Neural progenitor cell (in vitro differentiated cells): ENCODE measurements around the gene NBAS. TPM values are rescaled to one million over a fixed set of nuclear protein-coding genes. Genes with fewer than 3 reads are reported as not detected.

Experiments used
- DNase-seq: peaks from one replicate; pipeline ENCODE4 v3.0.0-alpha.2; 2016; ENCODE audit warnings: low spot score
- H2AFZ ChIP-seq: fragments of 200-600 bp; sonication (generic); replicated peaks from 2 replicates; pipeline ENCODE4 v1.6.1; 2016; ENCODE audit warnings: antibody characterized with exemption
- H3F3A ChIP-seq: fragments of 200-600 bp; sonication (generic); 2 replicates; pipeline ENCODE4 v1.6.1; 2016; ENCODE audit warnings: antibody characterized with exemption, low read depth
- H3K27ac ChIP-seq: fragments of 200-600 bp; sonication (generic); 2 replicates; pipeline ENCODE4 v1.5.1; 2016; ENCODE audit warnings: mild to moderate bottlenecking
- H3K27me3 ChIP-seq: fragments of 200-600 bp; sonication (generic); 2 replicates; pipeline ENCODE4 v1.6.1; 2016; ENCODE audit warnings: mild to moderate bottlenecking, moderate library complexity
- H3K36me3 ChIP-seq: fragments of 200-600 bp; sonication (generic); 2 replicates; pipeline ENCODE4 v1.5.1; 2016
- H3K4me1 ChIP-seq: fragments of 200-600 bp; sonication (generic); 2 replicates; pipeline ENCODE4 v1.6.1; 2016; ENCODE audit warnings: mixed run types
- H3K4me2 ChIP-seq: fragments of 200-600 bp; sonication (generic); 2 replicates; pipeline ENCODE4 v1.6.1; 2016
- H3K4me3 ChIP-seq: fragments of 200-600 bp; sonication (generic); 2 replicates; pipeline ENCODE4 v1.5.1; 2016
- H3K79me2 ChIP-seq: fragments of 200-600 bp; sonication (generic); 2 replicates; pipeline ENCODE4 v1.6.1; 2016; ENCODE audit warnings: low read depth
- H3K9ac ChIP-seq: fragments of 200-600 bp; sonication (generic); 2 replicates; pipeline ENCODE4 v1.6.1; 2016
- H3K9me3 ChIP-seq: fragments of 200-600 bp; sonication (generic); 2 replicates; pipeline ENCODE4 v1.5.1; 2016; ENCODE audit warnings: low read depth
- H4K20me1 ChIP-seq: fragments of 200-600 bp; sonication (generic); 2 replicates; pipeline ENCODE4 v1.6.1; 2016; ENCODE audit warnings: low read depth
- H3K27ac Mint-ChIP-seq: 3 replicates; pipeline ENCODE4 v1.8.0; 2021; ENCODE audit warnings: mixed read lengths
- H3K27me3 Mint-ChIP-seq: 2 replicates; pipeline ENCODE4 v1.8.0; 2022; ENCODE audit warnings: low read depth, mild to moderate bottlenecking, inconsistent platforms, moderate library complexity, mixed read lengths; ENCODE audit not compliant: insufficient read depth
- H3K36me3 Mint-ChIP-seq: 3 replicates; pipeline ENCODE4 v1.8.0; 2021; ENCODE audit warnings: mixed read lengths
- H3K4me1 Mint-ChIP-seq: 3 replicates; pipeline ENCODE4 v1.8.0; 2021; ENCODE audit warnings: mixed read lengths
- H3K4me3 Mint-ChIP-seq: 3 replicates; pipeline ENCODE4 v1.8.0; 2021; ENCODE audit warnings: mild to moderate bottlenecking, moderate library complexity, mixed read lengths
- H3K9me3 Mint-ChIP-seq: 3 replicates; pipeline ENCODE4 v1.8.0; 2020; ENCODE audit warnings: mixed read lengths
- EZH2 ChIP-seq: fragments of 200-600 bp; sonication (generic); IDR thresholded peaks from 2 replicates; pipeline ENCODE4 v1.6.1; 2017; ENCODE audit warnings: antibody characterized with exemption, mild to moderate bottlenecking, moderate library complexity
- EZH2phosphoT487 ChIP-seq: fragments of 200-600 bp; sonication (generic); IDR thresholded peaks from 2 replicates; pipeline ENCODE4 v1.6.1; 2017; ENCODE audit warnings: antibody characterized with exemption
- total RNA-seq: library from RNA; depleted of rRNA; stranded (reverse); fragments of >200 nt; gene quantifications from 2 replicates; pipeline ENCODE4 v1.2.3, GENCODE V29; 2015; ENCODE audit warnings: low replicate concordance
- TF ChIP-seq, protein P1 (sequence below): fragments of 200-600 bp; sonication (generic); IDR thresholded peaks from 2 replicates; pipeline ENCODE4 v1.5.1; 2017; ENCODE audit warnings: antibody characterized with exemption, mild to moderate bottlenecking

The NBAS gene
- total RNA-seq, 1 donor from 2014 or later, result 58.0 TPM

DNA sequence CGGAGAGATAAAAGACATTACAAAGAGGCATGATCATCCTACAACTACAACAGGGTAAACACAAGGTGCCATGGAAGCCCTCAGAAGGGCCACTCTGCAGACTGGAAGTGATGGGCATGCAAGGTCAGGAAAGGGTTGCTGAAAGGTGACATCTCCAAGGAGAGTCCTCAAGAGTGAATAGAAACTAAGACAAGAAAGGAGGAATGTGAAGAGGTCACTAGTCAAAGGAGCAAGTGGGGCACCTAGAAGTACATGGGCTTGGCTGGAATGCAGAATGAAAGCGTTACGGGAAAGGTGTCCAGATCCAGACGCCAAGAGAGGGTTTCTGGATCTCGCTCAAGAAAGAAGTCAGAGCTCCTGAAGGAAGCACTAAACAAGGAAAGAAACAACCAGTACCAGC lies 314.3 kb downstream of the NBAS start:
- no peaks in the 10 kb centered on the region for H4K20me1 ChIP-seq
- no peak overlapping the region for H2AFZ ChIP-seq
- no peaks in the 10 kb centered on the region for H3K27me3 ChIP-seq
- Mint-ChIP-seq H3K4me1 (no peaks in the 10 kb centered on the region), H3K36me3 (peaks cover 22% of the 10 kb centered on the region), H3K27me3 (no peaks in the 10 kb centered on the region), H3K9me3 (peaks cover 21% of the 10 kb centered on the region), H3K4me3 (no peak overlapping the region), H3K27ac (no peak overlapping the region)
- TF ChIP-seq EZH2 (no peak), EZH2phosphoT487 (no peak)
- TF ChIP-seq, protein P1, sequence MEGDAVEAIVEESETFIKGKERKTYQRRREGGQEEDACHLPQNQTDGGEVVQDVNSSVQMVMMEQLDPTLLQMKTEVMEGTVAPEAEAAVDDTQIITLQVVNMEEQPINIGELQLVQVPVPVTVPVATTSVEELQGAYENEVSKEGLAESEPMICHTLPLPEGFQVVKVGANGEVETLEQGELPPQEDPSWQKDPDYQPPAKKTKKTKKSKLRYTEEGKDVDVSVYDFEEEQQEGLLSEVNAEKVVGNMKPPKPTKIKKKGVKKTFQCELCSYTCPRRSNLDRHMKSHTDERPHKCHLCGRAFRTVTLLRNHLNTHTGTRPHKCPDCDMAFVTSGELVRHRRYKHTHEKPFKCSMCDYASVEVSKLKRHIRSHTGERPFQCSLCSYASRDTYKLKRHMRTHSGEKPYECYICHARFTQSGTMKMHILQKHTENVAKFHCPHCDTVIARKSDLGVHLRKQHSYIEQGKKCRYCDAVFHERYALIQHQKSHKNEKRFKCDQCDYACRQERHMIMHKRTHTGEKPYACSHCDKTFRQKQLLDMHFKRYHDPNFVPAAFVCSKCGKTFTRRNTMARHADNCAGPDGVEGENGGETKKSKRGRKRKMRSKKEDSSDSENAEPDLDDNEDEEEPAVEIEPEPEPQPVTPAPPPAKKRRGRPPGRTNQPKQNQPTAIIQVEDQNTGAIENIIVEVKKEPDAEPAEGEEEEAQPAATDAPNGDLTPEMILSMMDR, result no peak
- DNase-seq, result no peak
- no peak overlapping the region for H3K27ac ChIP-seq
- H3F3A ChIP-seq, result no peaks in the 10 kb centered on the region
- no peaks in the 10 kb centered on the region for H3K4me1 ChIP-seq
- no peaks in the 10 kb centered on the region for H3K9me3 ChIP-seq
- H3K36me3 ChIP-seq, result no peaks in the 10 kb centered on the region
- no peak overlapping the region for H3K4me3 ChIP-seq
- no peak overlapping the region for H3K4me2 ChIP-seq
- H3K9ac ChIP-seq, result no peak overlapping the region
- no peaks in the 10 kb centered on the region for H3K79me2 ChIP-seq

GRCh38 chr2:15243762-15244161 lies 317.4 kb downstream of the NBAS start:
- Mint-ChIP-seq H3K4me1 (peaks cover 3% of the 10 kb centered on the region), H3K4me3 (no peak overlapping the region), H3K27ac (no peak overlapping the region), H3K36me3 (peaks cover 6% of the 10 kb centered on the region), H3K27me3 (no peaks in the 10 kb centered on the region), H3K9me3 (peaks cover 4% of the 10 kb centered on the region)
- H3K4me2 ChIP-seq, result no peak overlapping the region
- no peaks in the 10 kb centered on the region for H4K20me1 ChIP-seq
- H3F3A ChIP-seq, result no peaks in the 10 kb centered on the region
- H2AFZ ChIP-seq, result no peak overlapping the region
- no peak overlapping the region for H3K4me3 ChIP-seq
- H3K27me3 ChIP-seq, result no peaks in the 10 kb centered on the region
- no peaks in the 10 kb centered on the region for H3K4me1 ChIP-seq
- TF ChIP-seq EZH2phosphoT487 (no peak), EZH2 (no peak)
- TF ChIP-seq, protein P1, result no peak
- no peaks in the 10 kb centered on the region for H3K9me3 ChIP-seq
- H3K79me2 ChIP-seq, result no peaks in the 10 kb centered on the region
- no peak for DNase-seq
- no peak overlapping the region for H3K9ac ChIP-seq
- H3K27ac ChIP-seq, result no peak overlapping the region
- no peaks in the 10 kb centered on the region for H3K36me3 ChIP-seq

GRCh38 chr2:15242936-15243461 lies 318.1 kb downstream of the NBAS start:
- H3K9me3 ChIP-seq, result no peaks in the 10 kb centered on the region
- no peak overlapping the region for H3K4me3 ChIP-seq
- H4K20me1 ChIP-seq, result no peaks in the 10 kb centered on the region
- DNase-seq, result no peak
- Mint-ChIP-seq H3K9me3 (peaks cover 3% of the 10 kb centered on the region), H3K27me3 (no peaks in the 10 kb centered on the region), H3K27ac (no peak overlapping the region), H3K36me3 (peaks cover 7% of the 10 kb centered on the region), H3K4me1 (peaks cover 3% of the 10 kb centered on the region), H3K4me3 (no peak overlapping the region)
- H3K27ac ChIP-seq, result no peak overlapping the region
- H3K4me2 ChIP-seq, result no peak overlapping the region
- H3F3A ChIP-seq, result no peaks in the 10 kb centered on the region
- no peak overlapping the region for H2AFZ ChIP-seq
- no peaks in the 10 kb centered on the region for H3K36me3 ChIP-seq
- no peak overlapping the region for H3K9ac ChIP-seq
- TF ChIP-seq EZH2 (no peak), EZH2phosphoT487 (no peak)
- TF ChIP-seq, protein P1, result no peak
- H3K79me2 ChIP-seq, result no peaks in the 10 kb centered on the region
- no peaks in the 10 kb centered on the region for H3K27me3 ChIP-seq
- no peaks in the 10 kb centered on the region for H3K4me1 ChIP-seq
